ENCODE data around the gene CLRN2.
"Not testable (repeated sequence)": the region's sequence is repeated elsewhere in the genome, so short reads cannot be mapped to it uniquely, and the experiment has no call there.

Gene CLRN2

GRCh38 chr4:17544205-17544604 is 29.2 kb downstream of the CLRN2 start:
- no peak for DNase-seq (ENCODE audit: extremely low read depth in 1 of 2, low read depth in 1 of 2)

- DNase-seq (ENCODE audit: extremely low read depth in 1 of 2, low read depth in 1 of 2), result no peak
These were observed 29.9 kb downstream of the CLRN2 start for GRCh38 chr4:17544831-17545234.

GRCh38 chr4:17545374-17546140 is 30.6 kb downstream of the CLRN2 start:
- DNase-seq (ENCODE audit: extremely low read depth in 1 of 2, low read depth in 1 of 2), result no peak

- no peak for DNase-seq (ENCODE audit: extremely low read depth in 1 of 2, low read depth in 1 of 2)
These were observed 31.3 kb downstream of the CLRN2 start for GRCh38 chr4:17546222-17546621.

- DNase-seq (ENCODE audit: extremely low read depth in 1 of 2, low read depth in 1 of 2), result no peak
These were observed 31.7 kb downstream of the CLRN2 start for GRCh38 chr4:17546678-17547077.

- no peak for DNase-seq (ENCODE audit: extremely low read depth in 1 of 2, low read depth in 1 of 2)
These were observed 35.6 kb downstream of the CLRN2 start for GRCh38 chr4:17550549-17550948.

- no peak for DNase-seq (ENCODE audit: extremely low read depth in 1 of 2, low read depth in 1 of 2)
These were observed 37.5 kb downstream of the CLRN2 start for GRCh38 chr4:17552427-17552826.

- DNase-seq (ENCODE audit: extremely low read depth in 1 of 2, low read depth in 1 of 2), result no peak
These were observed 39.6 kb downstream of the CLRN2 start for GRCh38 chr4:17554568-17554967.

GRCh38 chr4:17556498-17556897 is 41.5 kb downstream of the CLRN2 start:
- DNase-seq (ENCODE audit: extremely low read depth in 1 of 2, low read depth in 1 of 2), result no peak

GRCh38 chr4:17557880-17558279 is 42.9 kb downstream of the CLRN2 start:
- no peak for DNase-seq (ENCODE audit: extremely low read depth in 1 of 2, low read depth in 1 of 2)

GRCh38 chr4:17558941-17559708 is 44.2 kb downstream of the CLRN2 start:
- no peak for DNase-seq (ENCODE audit: extremely low read depth in 1 of 2, low read depth in 1 of 2)

GRCh38 chr4:17559709-17560048 is 44.7 kb downstream of the CLRN2 start:
- DNase-seq (ENCODE audit: extremely low read depth in 1 of 2, low read depth in 1 of 2), result no peak

GRCh38 chr4:17560065-17560673 is 45.2 kb downstream of the CLRN2 start:
- DNase-seq (ENCODE audit: extremely low read depth in 1 of 2, low read depth in 1 of 2), result no peak

GRCh38 chr4:17561195-17561909 is 46.4 kb downstream of the CLRN2 start:
- DNase-seq (ENCODE audit: extremely low read depth in 1 of 2, low read depth in 1 of 2), result no peak

- no peak for DNase-seq (ENCODE audit: extremely low read depth in 1 of 2, low read depth in 1 of 2)
These were observed 47.2 kb downstream of the CLRN2 start for GRCh38 chr4:17562157-17562556.

- no peak for DNase-seq (ENCODE audit: extremely low read depth in 1 of 2, low read depth in 1 of 2)
These were observed 50.9 kb downstream of the CLRN2 start for GRCh38 chr4:17565846-17566245.

- DNase-seq (ENCODE audit: extremely low read depth in 1 of 2, low read depth in 1 of 2), result no peak
These were observed 52.3 kb downstream of the CLRN2 start for GRCh38 chr4:17567271-17567670.

GRCh38 chr4:17574206-17574605 is 59.2 kb downstream of the CLRN2 start:
- DNase-seq (ENCODE audit: extremely low read depth in 1 of 2, low read depth in 1 of 2), result no peak

GRCh38 chr4:17575177-17575576 is 60.2 kb downstream of the CLRN2 start:
- not testable (repeated sequence) for DNase-seq (ENCODE audit: extremely low read depth in 1 of 2, low read depth in 1 of 2)
